ENCODE results near the gene CLIC3. TPM values are rescaled to one million over a fixed set of nuclear protein-coding genes. Genes with fewer than 3 reads are reported as not detected.

Gene CLIC3
- total RNA-seq, 3 donors from 2014 or later (not counting 1 experiment from before 2014, with no cell fraction given) = 144 to 286 (median 161) TPM

- H3K4me1 ChIP-seq (ENCODE audit: control insufficient read depth, insufficient read depth, low read length) = peaks cover 63% of the 10 kb centered on the region
Measured at GRCh38 chr9:136947955-136948510, 48.3 kb downstream of the CLIC3 start.

GRCh38 chr9:136947028-136947891 is 49.1 kb downstream of the CLIC3 start:
- Mint-ChIP-seq H3K9me3 (no peaks in the 10 kb centered on the region), H3K4me3 (peak overlapping the region; percentile 21), H3K36me3 (no peaks in the 10 kb centered on the region), H3K4me1 (peaks cover 7 to 33% of the 10 kb centered on the region in 2 donors), H3K27me3 (ENCODE audit: low read depth in 2 of 2) (no peaks in the 10 kb centered on the region), H3K27ac (peak overlapping the region in 1 of 2 donors; percentile 67)
- intact Hi-C loops (cut with micrococcal nuclease) = no loop called here
- no peaks in the 10 kb centered on the region for H3K27me3 ChIP-seq (ENCODE audit: control insufficient read depth, insufficient read depth, low read length)
- H3K4me3 ChIP-seq (ENCODE audit: low read length) = no peak overlapping the region
- no peak overlapping the region for H3K27ac ChIP-seq (ENCODE audit: low read length)
- TF ChIP-seq CTCF (IDR thresholded peaks at IDR 0.05) = no peak
- peaks cover 68% of the 10 kb centered on the region for H3K4me1 ChIP-seq (ENCODE audit: control insufficient read depth, insufficient read depth, low read length)
- no peak for ATAC-seq
- 89% methylated on average over 26 of the region's 26 CpGs for WGBS (ENCODE audit: insufficient coverage)
- no peaks in the 10 kb centered on the region for H3K9me3 ChIP-seq (ENCODE audit: control insufficient read depth, insufficient read depth, low read length)
- DNase-seq = no peak
- H3K36me3 ChIP-seq (ENCODE audit: control insufficient read depth, insufficient read depth, low read length) = peaks cover 7% of the 10 kb centered on the region

More at GRCh38 chr9:136947955-136948510, 48.3 kb downstream of the CLIC3 start:
- H3K27me3 ChIP-seq (ENCODE audit: control insufficient read depth, insufficient read depth, low read length) = no peaks in the 10 kb centered on the region
- WGBS (ENCODE audit: insufficient coverage) = 47% methylated on average over 15 of the region's 15 CpGs
- H3K36me3 ChIP-seq (ENCODE audit: control insufficient read depth, insufficient read depth, low read length) = no peaks in the 10 kb centered on the region
- H3K4me3 ChIP-seq (ENCODE audit: low read length) = no peak overlapping the region
- TF ChIP-seq CTCF (IDR thresholded peaks at IDR 0.05) = peak; percentile 14
- H3K27ac ChIP-seq (ENCODE audit: low read length) = peak overlapping the region; percentile 1
- ATAC-seq (no peak), DNase-seq (peak in 1 of 2 donors; percentile 48)
- Mint-ChIP-seq H3K4me3 (peak overlapping the region; percentile 85), H3K4me1 (peaks cover 7 to 33% of the 10 kb centered on the region in 2 donors), H3K36me3 (no peaks in the 10 kb centered on the region), H3K9me3 (no peaks in the 10 kb centered on the region), H3K27ac (peak overlapping the region; percentile 81 to 92), H3K27me3 (ENCODE audit: low read depth in 2 of 2) (no peaks in the 10 kb centered on the region)
- H3K9me3 ChIP-seq (ENCODE audit: control insufficient read depth, insufficient read depth, low read length) = no peaks in the 10 kb centered on the region
- intact Hi-C loops (cut with micrococcal nuclease) = loop anchor here (2.0 kb wide), 2 partner anchors 45 to 87 kb away; partner anchors contain the start of gene PAXX

GRCh38 chr9:136946228-136947027 is 49.9 kb downstream of the CLIC3 start:
- H3K4me3 Mint-ChIP-seq = no peak overlapping the region
- H3K27ac Mint-ChIP-seq = no peak overlapping the region

More at GRCh38 chr9:136946228-136947027, 49.9 kb downstream of the CLIC3 start:
- Mint-ChIP-seq H3K9me3 (no peaks in the 10 kb centered on the region), H3K27me3 (ENCODE audit: low read depth in 2 of 2) (no peaks in the 10 kb centered on the region), H3K36me3 (no peaks in the 10 kb centered on the region), H3K4me1 (peaks cover 7 to 33% of the 10 kb centered on the region in 2 donors)
- Histone ChIP-seq H3K27me3 (ENCODE audit: control insufficient read depth, insufficient read depth, low read length) (no peaks in the 10 kb centered on the region), H3K36me3 (ENCODE audit: control insufficient read depth, insufficient read depth, low read length) (peaks cover 16% of the 10 kb centered on the region), H3K27ac (ENCODE audit: low read length) (no peak overlapping the region), H3K4me1 (ENCODE audit: control insufficient read depth, insufficient read depth, low read length) (peaks cover 71% of the 10 kb centered on the region), H3K9me3 (ENCODE audit: control insufficient read depth, insufficient read depth, low read length) (no peaks in the 10 kb centered on the region), H3K4me3 (ENCODE audit: low read length) (no peak overlapping the region)
- intact Hi-C loops (cut with micrococcal nuclease) = no loop called here
- 93% methylated on average over 26 of the region's 27 CpGs for WGBS (ENCODE audit: insufficient coverage)
- DNase-seq = no peak
- ATAC-seq = no peak
- no peak for TF ChIP-seq CTCF (IDR thresholded peaks at IDR 0.05)
